ENCODE measurements around the gene SQOR.
A peak's percentile ranks its signal among the peaks of the same experiment; 100 is the strongest.

The SQOR gene

DNA sequence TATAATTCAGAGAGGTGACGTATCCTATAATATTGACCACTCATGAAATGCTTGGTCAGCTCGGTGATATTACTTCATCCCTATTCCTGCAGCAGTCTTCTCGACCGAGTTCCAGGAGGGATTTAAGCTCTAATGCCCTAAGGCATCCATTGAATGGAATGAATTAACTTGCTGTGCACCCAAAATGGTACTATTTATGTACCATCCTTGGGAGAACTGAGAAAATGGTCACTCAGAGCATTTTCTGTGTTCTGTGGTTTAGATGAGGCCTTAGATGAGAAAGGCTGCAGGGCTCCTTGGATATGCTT lies 47.0 kb upstream of the SQOR start:
- POLR2A ChIA-PET: interaction anchor here (0.7 to 2.5 kb wide), 5 partner anchors 14 to 470 kb away, joined by 3 to 13 read pairs (median 4); a partner anchor contains a TSS
- no peak for DNase-seq (ENCODE audit: low read depth, low spot score)
- CTCF ChIA-PET: interaction anchor here (1.0 to 5.9 kb wide), 10 partner anchors 9 to 158 kb away, joined by 3 to 52 read pairs (median 5); no protein-coding TSS in a partner anchor
- TF ChIP-seq, protein P1, sequence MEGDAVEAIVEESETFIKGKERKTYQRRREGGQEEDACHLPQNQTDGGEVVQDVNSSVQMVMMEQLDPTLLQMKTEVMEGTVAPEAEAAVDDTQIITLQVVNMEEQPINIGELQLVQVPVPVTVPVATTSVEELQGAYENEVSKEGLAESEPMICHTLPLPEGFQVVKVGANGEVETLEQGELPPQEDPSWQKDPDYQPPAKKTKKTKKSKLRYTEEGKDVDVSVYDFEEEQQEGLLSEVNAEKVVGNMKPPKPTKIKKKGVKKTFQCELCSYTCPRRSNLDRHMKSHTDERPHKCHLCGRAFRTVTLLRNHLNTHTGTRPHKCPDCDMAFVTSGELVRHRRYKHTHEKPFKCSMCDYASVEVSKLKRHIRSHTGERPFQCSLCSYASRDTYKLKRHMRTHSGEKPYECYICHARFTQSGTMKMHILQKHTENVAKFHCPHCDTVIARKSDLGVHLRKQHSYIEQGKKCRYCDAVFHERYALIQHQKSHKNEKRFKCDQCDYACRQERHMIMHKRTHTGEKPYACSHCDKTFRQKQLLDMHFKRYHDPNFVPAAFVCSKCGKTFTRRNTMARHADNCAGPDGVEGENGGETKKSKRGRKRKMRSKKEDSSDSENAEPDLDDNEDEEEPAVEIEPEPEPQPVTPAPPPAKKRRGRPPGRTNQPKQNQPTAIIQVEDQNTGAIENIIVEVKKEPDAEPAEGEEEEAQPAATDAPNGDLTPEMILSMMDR (IDR thresholded peaks at IDR 0.05; ENCODE audit: insufficient read depth, low read length, missing control alignments): no peak
- peak overlapping the region; percentile 91 for H3K4me3 ChIP-seq (ENCODE audit: low read depth, low read length)

DNA sequence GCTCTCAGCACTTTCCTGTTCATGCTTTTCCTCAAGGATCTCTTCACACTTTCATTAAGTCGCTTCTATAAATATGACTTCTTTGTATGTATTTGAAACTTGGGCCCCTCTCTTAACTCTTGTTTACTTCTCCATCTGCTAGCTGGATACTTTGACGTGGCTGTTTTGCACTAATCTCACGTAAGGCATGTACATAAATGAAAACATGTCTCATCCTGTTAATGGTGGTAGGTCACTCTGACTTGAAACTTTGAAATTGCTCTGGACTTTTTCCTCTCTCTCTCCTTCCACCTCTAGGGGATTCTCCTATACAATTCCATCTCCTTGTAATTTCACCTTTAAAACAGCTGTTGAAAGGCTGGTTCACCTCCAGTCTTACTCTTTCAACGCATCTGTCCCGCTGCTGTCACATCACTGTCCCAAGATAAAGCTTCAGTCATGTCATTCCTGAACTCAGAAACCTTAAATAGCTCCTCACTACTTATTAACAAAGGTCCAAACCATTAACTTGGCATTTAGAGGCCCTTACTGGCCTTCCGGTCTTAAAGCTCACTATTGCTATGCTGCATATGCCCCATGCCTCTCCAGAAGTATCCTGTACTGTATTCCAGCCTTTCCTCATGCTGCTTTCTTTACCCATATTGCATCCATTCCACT lies 46.5 kb upstream of the SQOR start:
- peak overlapping the region; percentile 91 for H3K4me3 ChIP-seq (ENCODE audit: low read depth, low read length)
- no peak for DNase-seq (ENCODE audit: low read depth, low spot score)
- ChIA-PET POLR2A (interaction anchor here (1.5 to 2.5 kb wide), 2 partner anchors 24 to 38 kb away, joined by 4 to 13 read pairs; no protein-coding TSS in a partner anchor), CTCF (interaction anchor here (0.7 to 5.9 kb wide), 12 partner anchors 9 to 158 kb away, joined by 3 to 52 read pairs (median 5); no protein-coding TSS in a partner anchor)
- TF ChIP-seq, protein P1 (IDR thresholded peaks at IDR 0.05; ENCODE audit: insufficient read depth, low read length, missing control alignments): no peak

DNA sequence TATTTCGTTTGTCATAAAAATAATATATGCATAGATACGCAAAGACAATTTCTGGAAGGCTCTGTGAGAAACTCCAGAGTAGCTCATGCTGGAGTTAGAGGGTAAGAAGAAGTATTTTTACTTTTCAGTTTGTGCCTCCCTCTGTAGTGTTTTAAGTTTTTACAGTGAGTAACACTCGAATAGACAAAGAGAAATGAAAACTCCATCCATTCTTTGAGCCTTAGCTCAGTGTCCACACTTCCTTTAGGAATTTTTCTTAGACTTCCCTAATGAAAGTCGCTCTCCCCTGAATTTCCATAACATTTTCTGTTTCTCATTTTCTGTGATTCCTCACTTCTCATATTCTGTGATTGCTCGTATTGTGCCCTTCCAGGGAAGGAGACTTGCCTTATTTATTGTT lies 45.6 kb upstream of the SQOR start:
- H3K4me3 ChIP-seq (ENCODE audit: low read depth, low read length): peak overlapping the region; percentile 22
- CTCF ChIA-PET: interaction anchor here (0.7 to 5.9 kb wide), 6 partner anchors 14 to 159 kb away, joined by 3 to 52 read pairs (median 7); no protein-coding TSS in a partner anchor
- POLR2A ChIA-PET: no interaction called here
- no peak for DNase-seq (ENCODE audit: low read depth, low spot score)
- TF ChIP-seq, protein P1 (IDR thresholded peaks at IDR 0.05; ENCODE audit: insufficient read depth, low read length, missing control alignments): no peak

DNA sequence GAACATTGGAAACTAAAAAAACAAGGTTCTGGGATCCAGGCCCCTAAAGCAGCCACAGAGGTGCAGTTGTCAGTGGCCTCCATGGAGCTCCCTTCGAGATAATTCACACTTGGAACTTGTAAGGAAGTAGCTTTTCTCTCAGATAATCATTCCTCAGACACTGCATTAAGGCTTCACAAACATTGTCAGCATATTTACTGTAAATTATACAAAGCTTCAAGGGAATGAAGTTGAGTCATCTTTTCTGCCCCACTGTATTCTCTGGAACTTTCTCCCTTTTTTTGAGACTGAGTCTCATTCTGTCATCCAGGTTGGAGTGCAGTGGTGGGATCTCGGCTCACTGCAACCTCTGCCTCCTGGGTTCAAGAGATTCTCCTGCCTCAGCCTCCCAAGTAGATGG lies 40.5 kb upstream of the SQOR start:
- CTCF ChIA-PET: interaction anchor here (1.0 to 3.4 kb wide), 7 partner anchors 9 to 165 kb away, joined by 3 to 17 read pairs (median 6); no protein-coding TSS in a partner anchor
- TF ChIP-seq, protein P1 (IDR thresholded peaks at IDR 0.05; ENCODE audit: insufficient read depth, low read length, missing control alignments): no peak
- DNase-seq (ENCODE audit: low read depth, low spot score): no peak
- POLR2A ChIA-PET: interaction anchor here (0.9 kb wide), 1 partner anchor 80 kb away, joined by 4 read pairs; no protein-coding TSS in a partner anchor
- no peak overlapping the region for H3K4me3 ChIP-seq (ENCODE audit: low read depth, low read length)

DNA sequence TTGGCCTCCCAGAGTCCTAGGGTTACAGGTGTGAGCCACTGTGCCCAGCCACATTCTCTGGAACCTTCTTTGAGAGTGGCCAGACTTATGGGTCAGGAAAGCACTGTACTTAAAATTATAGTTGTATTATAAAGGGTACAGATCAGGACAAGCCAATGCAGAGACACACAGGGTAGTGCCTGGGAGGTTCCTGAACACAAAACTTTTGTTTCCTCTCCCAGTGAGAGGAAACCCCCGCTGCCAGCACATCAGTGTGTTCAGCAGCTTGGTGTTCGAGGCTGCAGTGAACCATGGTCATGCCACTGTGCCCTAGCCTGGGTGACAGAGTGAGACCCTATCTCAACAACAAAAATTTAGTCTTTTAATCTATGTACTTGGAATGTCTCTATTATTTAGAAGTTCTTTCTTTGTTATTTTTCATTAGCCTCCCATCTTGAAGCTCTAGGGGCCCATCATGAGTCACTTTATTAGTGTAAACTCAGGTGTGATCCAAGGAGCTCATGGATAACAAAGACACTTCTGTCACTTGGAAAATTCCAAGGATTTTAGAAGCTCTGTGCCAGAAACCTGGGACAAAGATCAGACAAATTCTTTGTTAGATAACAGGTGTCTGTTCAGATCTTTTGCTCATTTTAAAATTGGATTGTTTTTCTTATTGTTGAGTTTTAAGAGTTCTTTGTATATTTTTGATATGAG lies 39.8 kb upstream of the SQOR start:
- POLR2A ChIA-PET: interaction anchor here (0.9 kb wide), 1 partner anchor 81 kb away, joined by 4 read pairs; no protein-coding TSS in a partner anchor
- CTCF ChIA-PET: interaction anchor here (1.0 to 2.6 kb wide), 5 partner anchors 8 to 137 kb away, joined by 3 to 17 read pairs (median 4); no protein-coding TSS in a partner anchor

More for the DNA sequence above, 39.8 kb upstream of the SQOR start:
- H3K4me3 ChIP-seq (ENCODE audit: low read depth, low read length): no peak overlapping the region
- TF ChIP-seq, protein P1 (IDR thresholded peaks at IDR 0.05; ENCODE audit: insufficient read depth, low read length, missing control alignments): no peak
- no peak for DNase-seq (ENCODE audit: low read depth, low spot score)
